OCI-LY7 (cell line): ENCODE results near the gene NUTF2.

Source experiments
- EZH2phosphoT487 ChIP-seq: fragments of 200-600 bp; sonication (generic); IDR thresholded peaks from 2 replicates; pipeline ENCODE4 v1.6.1; 2018; ENCODE audit warnings: low read depth, borderline replicate concordance, mild to moderate bottlenecking, mixed run types, antibody characterized with exemption, low read length, moderate library complexity, mixed read lengths
- TF ChIP-seq, protein P1 (sequence below): fragments of 200-600 bp; sonication (generic); conservative IDR thresholded peaks from 2 replicates; pipeline ENCODE4 v1.5.1; 2014; ENCODE audit warnings: mild to moderate bottlenecking, antibody characterized with exemption, low read length, moderate library complexity, mixed read lengths

DNA sequence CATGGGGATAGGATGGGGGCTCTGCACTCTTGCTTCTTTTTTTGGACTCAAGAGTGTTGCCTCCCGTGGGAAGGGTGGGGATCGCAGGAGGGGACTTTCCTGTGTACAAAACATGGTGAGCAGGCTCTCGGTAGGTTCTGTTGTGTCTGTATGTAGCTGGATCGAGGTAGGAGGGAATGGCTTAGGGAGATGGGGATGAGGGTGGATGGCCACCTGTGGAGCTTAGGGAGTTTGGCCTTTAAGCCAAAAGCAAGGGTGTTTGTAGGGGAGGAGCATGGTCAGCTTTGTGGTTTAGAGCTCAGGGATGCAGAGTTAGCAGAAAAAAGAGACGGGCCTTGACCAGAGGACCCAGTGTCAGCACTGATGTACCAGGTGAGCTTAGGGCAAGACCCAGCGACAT, 15.1 kb downstream of the NUTF2 start:
- TF ChIP-seq, protein P1, sequence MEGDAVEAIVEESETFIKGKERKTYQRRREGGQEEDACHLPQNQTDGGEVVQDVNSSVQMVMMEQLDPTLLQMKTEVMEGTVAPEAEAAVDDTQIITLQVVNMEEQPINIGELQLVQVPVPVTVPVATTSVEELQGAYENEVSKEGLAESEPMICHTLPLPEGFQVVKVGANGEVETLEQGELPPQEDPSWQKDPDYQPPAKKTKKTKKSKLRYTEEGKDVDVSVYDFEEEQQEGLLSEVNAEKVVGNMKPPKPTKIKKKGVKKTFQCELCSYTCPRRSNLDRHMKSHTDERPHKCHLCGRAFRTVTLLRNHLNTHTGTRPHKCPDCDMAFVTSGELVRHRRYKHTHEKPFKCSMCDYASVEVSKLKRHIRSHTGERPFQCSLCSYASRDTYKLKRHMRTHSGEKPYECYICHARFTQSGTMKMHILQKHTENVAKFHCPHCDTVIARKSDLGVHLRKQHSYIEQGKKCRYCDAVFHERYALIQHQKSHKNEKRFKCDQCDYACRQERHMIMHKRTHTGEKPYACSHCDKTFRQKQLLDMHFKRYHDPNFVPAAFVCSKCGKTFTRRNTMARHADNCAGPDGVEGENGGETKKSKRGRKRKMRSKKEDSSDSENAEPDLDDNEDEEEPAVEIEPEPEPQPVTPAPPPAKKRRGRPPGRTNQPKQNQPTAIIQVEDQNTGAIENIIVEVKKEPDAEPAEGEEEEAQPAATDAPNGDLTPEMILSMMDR = no peak
- no peak for TF ChIP-seq EZH2phosphoT487
